Astrocyte (in vitro differentiated cells and primary cell): ENCODE data around the gene HAP1. TPM values are rescaled to one million over a fixed set of nuclear protein-coding genes. Genes with fewer than 3 reads are reported as not detected.

Experiments
- DNase-seq: peaks from one replicate; pipeline ENCODE4 v3.0.0-alpha.2; 2010; ENCODE audit warnings: low read depth
- FAIRE-seq: peaks from 2 replicates; lab custom pipeline; 2011; peaks lifted over from hg19 to GRCh38; lab: Jason Lieb, UNC
- H2AFZ ChIP-seq: 2 replicates; pipeline ENCODE4 v1.6.0; 2012; ENCODE audit warnings: low read depth, low read length, inconsistent platforms
- H3K27ac ChIP-seq: 2 replicates; pipeline ENCODE4 v1.5.1; 2011; ENCODE audit warnings: low read depth, low read length, inconsistent platforms
- H3K27me3 ChIP-seq: 2 replicates; pipeline ENCODE4 v1.6.0; 2011; ENCODE audit warnings: low read length, inconsistent platforms; ENCODE audit not compliant: insufficient read depth
- H3K36me3 ChIP-seq: 2 replicates; pipeline ENCODE4 v1.5.1; 2011; ENCODE audit warnings: low read length, inconsistent platforms; ENCODE audit not compliant: insufficient read depth
- H3K4me1 ChIP-seq: 2 replicates; pipeline ENCODE4 v1.5.1; 2011; ENCODE audit warnings: low read length, inconsistent platforms; ENCODE audit not compliant: insufficient read depth
- H3K4me2 ChIP-seq: 2 replicates; pipeline ENCODE4 v1.6.0; 2012; ENCODE audit warnings: low read length, inconsistent platforms
- H3K4me3 ChIP-seq: 2 replicates; pipeline ENCODE4 v1.5.1; 2011; ENCODE audit warnings: low read depth, mild to moderate bottlenecking, low read length, inconsistent platforms; ENCODE audit not compliant: insufficient read depth
- H3K79me2 ChIP-seq: 2 replicates; pipeline ENCODE4 v1.6.0; 2012; ENCODE audit warnings: mild to moderate bottlenecking, low read length, inconsistent platforms; ENCODE audit not compliant: insufficient read depth
- H3K9ac ChIP-seq: 2 replicates; pipeline ENCODE4 v1.6.0; 2012; ENCODE audit warnings: mild to moderate bottlenecking, low read length, inconsistent platforms
- H3K9me3 ChIP-seq: 2 replicates; pipeline ENCODE4 v1.5.1; 2012; ENCODE audit warnings: low read depth, mild to moderate bottlenecking, low read length, inconsistent platforms; ENCODE audit not compliant: insufficient read depth
- H4K20me1 ChIP-seq: 2 replicates; pipeline ENCODE4 v1.6.0; 2012; ENCODE audit warnings: low read length, inconsistent platforms; ENCODE audit not compliant: insufficient read depth
- H3K27ac Mint-ChIP-seq: one replicate; pipeline ENCODE4 v1.8.0; 2021; ENCODE audit warnings: mild to moderate bottlenecking, mixed read lengths; ENCODE audit not compliant: unreplicated experiment
- H3K27me3 Mint-ChIP-seq: one replicate; pipeline ENCODE4 v1.8.0; 2021; ENCODE audit warnings: low read depth, mixed read lengths; ENCODE audit not compliant: unreplicated experiment
- H3K36me3 Mint-ChIP-seq: one replicate; pipeline ENCODE4 v1.8.0; 2021; ENCODE audit warnings: low read depth, mixed read lengths; ENCODE audit not compliant: unreplicated experiment
- H3K4me1 Mint-ChIP-seq: one replicate; pipeline ENCODE4 v1.8.0; 2021; ENCODE audit warnings: low read depth, mixed read lengths; ENCODE audit not compliant: unreplicated experiment
- H3K4me3 Mint-ChIP-seq: one replicate; pipeline ENCODE4 v1.8.0; 2021; ENCODE audit warnings: mild to moderate bottlenecking, moderate library complexity, mixed read lengths; ENCODE audit not compliant: unreplicated experiment
- H3K9me3 Mint-ChIP-seq: one replicate; pipeline ENCODE4 v1.8.0; 2021; ENCODE audit warnings: mild to moderate bottlenecking, mixed read lengths; ENCODE audit not compliant: unreplicated experiment
- CTCF ChIP-seq: IDR thresholded peaks from 2 replicates; pipeline ENCODE4 v1.5.1; 2011; ENCODE audit warnings: low read depth, mild to moderate bottlenecking, inconsistent platforms, low read length, moderate library complexity; ENCODE audit not compliant: insufficient read depth
- EZH2 ChIP-seq: IDR thresholded peaks from 2 replicates; pipeline ENCODE4 v1.6.1; 2012; ENCODE audit warnings: mild to moderate bottlenecking, low read length, inconsistent platforms; ENCODE audit not compliant: insufficient read depth
- total RNA-seq: library from RNA; stranded (reverse); gene quantifications from 2 replicates; pipeline ENCODE4 v1.2.1, GENCODE V29; 2021

The HAP1 gene
- total RNA-seq, 1 donor from 2014 or later, result 0.52 TPM

- H3K4me3 Mint-ChIP-seq, result no peak overlapping the region
These were observed 2.7 kb upstream of the HAP1 start for GRCh38 chr17:41736983-41737679.

GRCh38 chr17:41735744-41736143 lies 1.3 kb upstream of the HAP1 start:
- Histone ChIP-seq H2AFZ (no peak overlapping the region), H3K27me3 (peaks cover 49% of the 10 kb centered on the region), H3K4me1 (peaks cover 20% of the 10 kb centered on the region), H3K4me3 (no peak overlapping the region), H3K9ac (no peak overlapping the region), H4K20me1 (no peaks in the 10 kb centered on the region), H3K9me3 (no peaks in the 10 kb centered on the region), H3K36me3 (no peaks in the 10 kb centered on the region), H3K79me2 (no peaks in the 10 kb centered on the region), H3K27ac (no peak overlapping the region), H3K4me2 (no peak overlapping the region)
- TF ChIP-seq EZH2 (no peak), CTCF (no peak)
- peak overlapping the region; percentile 58 for H3K27ac Mint-ChIP-seq
- H3K4me3 Mint-ChIP-seq, result peak overlapping the region; percentile 21
- FAIRE-seq (no peak), DNase-seq (no peak)
- H3K4me1 Mint-ChIP-seq, result peaks cover 2% of the 10 kb centered on the region
- H3K27me3 Mint-ChIP-seq, result peaks cover 49% of the 10 kb centered on the region
- no peaks in the 10 kb centered on the region for H3K9me3 Mint-ChIP-seq
- no peaks in the 10 kb centered on the region for H3K36me3 Mint-ChIP-seq

More at GRCh38 chr17:41736983-41737679, 2.7 kb upstream of the HAP1 start:
- no peaks in the 10 kb centered on the region for H3K36me3 ChIP-seq
- H3K27ac ChIP-seq, result no peak overlapping the region
- DNase-seq (no peak), FAIRE-seq (no peak)
- Mint-ChIP-seq H3K27ac (no peak overlapping the region), H3K27me3 (peaks cover 37% of the 10 kb centered on the region), H3K36me3 (no peaks in the 10 kb centered on the region), H3K9me3 (no peaks in the 10 kb centered on the region), H3K4me1 (peaks cover 2% of the 10 kb centered on the region)
- no peak overlapping the region for H3K4me3 ChIP-seq
- peaks cover 20% of the 10 kb centered on the region for H3K4me1 ChIP-seq
- no peak overlapping the region for H2AFZ ChIP-seq
- H3K9me3 ChIP-seq, result no peaks in the 10 kb centered on the region
- no peaks in the 10 kb centered on the region for H3K79me2 ChIP-seq
- no peaks in the 10 kb centered on the region for H4K20me1 ChIP-seq
- peaks cover 40% of the 10 kb centered on the region for H3K27me3 ChIP-seq
- H3K4me2 ChIP-seq, result no peak overlapping the region
- TF ChIP-seq CTCF (no peak), EZH2 (no peak)
- no peak overlapping the region for H3K9ac ChIP-seq

GRCh38 chr17:41734949-41735313 lies 488 bp upstream of the HAP1 start:
- Mint-ChIP-seq H3K27ac (no peak overlapping the region), H3K27me3 (peaks cover 57% of the 10 kb centered on the region), H3K4me3 (peak overlapping the region; percentile 81), H3K4me1 (peaks cover 2% of the 10 kb centered on the region), H3K36me3 (no peaks in the 10 kb centered on the region), H3K9me3 (no peaks in the 10 kb centered on the region)
- Histone ChIP-seq H3K4me1 (peaks cover 19% of the 10 kb centered on the region), H4K20me1 (no peaks in the 10 kb centered on the region), H3K79me2 (no peaks in the 10 kb centered on the region), H3K36me3 (no peaks in the 10 kb centered on the region), H2AFZ (peak overlapping the region; percentile 78), H3K4me2 (peak overlapping the region; percentile 87), H3K9me3 (no peaks in the 10 kb centered on the region), H3K27me3 (peaks cover 56% of the 10 kb centered on the region), H3K9ac (no peak overlapping the region), H3K4me3 (peak overlapping the region; percentile 45), H3K27ac (no peak overlapping the region)
- DNase-seq (no peak), FAIRE-seq (no peak)
- TF ChIP-seq CTCF (no peak), EZH2 (no peak)
